HG03175 (cell line): Measurements from ENCODE around the gene AVPR1B.

Experiments
- ATAC-seq: cut with Tn5 transposase; IDR thresholded peaks from one replicate; pipeline ENCODE4 v1.9.1; 2021; ENCODE audit warnings: mild to moderate bottlenecking, moderate library complexity; ENCODE audit not compliant: unreplicated experiment

AVPR1B gene, protein sequence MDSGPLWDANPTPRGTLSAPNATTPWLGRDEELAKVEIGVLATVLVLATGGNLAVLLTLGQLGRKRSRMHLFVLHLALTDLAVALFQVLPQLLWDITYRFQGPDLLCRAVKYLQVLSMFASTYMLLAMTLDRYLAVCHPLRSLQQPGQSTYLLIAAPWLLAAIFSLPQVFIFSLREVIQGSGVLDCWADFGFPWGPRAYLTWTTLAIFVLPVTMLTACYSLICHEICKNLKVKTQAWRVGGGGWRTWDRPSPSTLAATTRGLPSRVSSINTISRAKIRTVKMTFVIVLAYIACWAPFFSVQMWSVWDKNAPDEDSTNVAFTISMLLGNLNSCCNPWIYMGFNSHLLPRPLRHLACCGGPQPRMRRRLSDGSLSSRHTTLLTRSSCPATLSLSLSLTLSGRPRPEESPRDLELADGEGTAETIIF

DNA sequence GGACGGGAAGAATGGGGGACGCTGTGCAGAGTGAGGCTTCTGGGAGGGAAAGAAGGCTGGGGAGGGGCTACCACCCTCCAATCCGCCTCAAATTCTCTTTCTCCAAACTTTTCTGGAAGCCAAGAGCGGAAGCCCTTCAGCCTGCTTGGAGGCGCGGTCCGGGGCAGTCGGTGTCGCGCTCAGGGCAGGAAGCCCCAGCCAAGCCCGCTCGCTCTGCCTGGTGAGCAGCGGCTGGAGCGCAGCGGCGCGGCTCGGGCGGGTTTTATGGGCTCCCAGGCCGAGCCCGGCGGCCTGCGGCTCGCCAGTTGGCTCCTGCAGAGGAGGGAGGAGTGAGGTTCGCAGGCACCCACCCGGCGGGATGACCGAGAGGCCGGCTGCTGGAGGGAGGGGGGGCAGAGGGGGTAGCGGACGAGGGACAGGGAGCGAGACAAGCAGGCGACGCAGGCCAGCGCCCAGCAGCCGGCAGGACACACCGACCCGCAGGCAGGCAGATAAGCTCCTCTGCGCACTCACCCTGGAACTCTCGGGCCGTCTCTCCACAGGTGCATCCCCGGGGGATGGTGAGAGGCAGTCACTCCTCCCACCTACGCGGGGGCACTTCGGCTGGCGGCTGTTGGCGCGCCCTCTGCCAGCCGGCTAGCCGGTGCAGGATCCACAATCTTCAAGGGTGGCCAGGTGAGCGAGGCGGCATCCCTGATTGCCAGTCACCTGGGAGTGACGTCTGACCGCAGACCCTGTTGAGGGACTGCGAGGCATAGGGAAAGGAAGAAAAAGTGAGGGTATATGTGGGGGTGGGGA is at the start of gene AVPR1B:
TSS of gene AVPR1B (minus strand) at position 238 of the 798 bp plus-strand sequence. CDS start 498 bp downstream, outside the sequence.
- no peak for ATAC-seq

DNA sequence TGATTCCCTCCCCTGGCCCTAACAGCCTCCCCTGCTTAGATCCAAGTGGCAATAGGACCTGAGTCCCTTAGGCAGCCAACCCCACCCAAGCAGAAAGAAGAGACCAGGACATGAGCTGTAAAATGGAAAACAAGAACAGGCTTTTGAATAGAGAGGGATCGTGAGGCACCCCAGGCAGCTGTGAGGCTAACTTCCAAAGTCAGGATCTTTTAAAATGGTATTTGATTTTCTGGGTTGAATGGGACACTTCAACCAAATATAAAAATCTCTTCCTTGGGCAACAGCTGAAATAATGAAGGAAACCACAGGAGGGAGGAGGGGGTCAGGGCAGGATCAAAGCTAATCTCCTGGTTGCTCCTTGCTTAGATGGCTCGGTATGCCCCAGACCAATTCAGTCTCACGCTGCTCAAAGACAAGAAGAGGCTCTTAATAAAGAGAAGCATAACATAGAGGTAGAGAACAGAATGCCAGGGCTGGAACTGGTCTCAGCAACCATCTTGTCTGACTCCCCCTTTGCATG is 28.6 kb upstream of the AVPR1B start:
- ATAC-seq = no peak

GRCh38 chr1:206144605-206145004 is 27.4 kb upstream of the AVPR1B start:
- ATAC-seq = no peak

- no peak for ATAC-seq
Observed at GRCh38 chr1:206143537-206144172, 26.5 kb upstream of the AVPR1B start.

DNA sequence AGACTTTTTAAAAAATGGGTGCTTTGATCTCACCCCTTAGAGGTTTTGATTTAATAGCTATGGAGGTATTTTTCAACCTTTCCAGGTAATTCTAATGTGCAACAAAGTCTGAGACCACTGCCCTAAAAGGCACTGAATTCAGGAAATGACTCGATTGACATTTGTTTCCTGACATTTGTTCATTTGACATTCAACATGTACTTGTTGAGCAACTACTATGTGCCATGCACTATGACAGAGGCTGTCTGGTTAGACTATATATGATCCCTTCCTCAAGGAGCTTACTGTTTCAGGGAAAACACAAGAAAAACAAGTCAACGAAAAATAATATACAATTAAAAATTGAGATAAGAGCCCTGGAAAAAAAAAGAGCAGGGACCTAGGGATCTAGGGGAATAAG is 25.6 kb upstream of the AVPR1B start:
- no peak for ATAC-seq

GRCh38 chr1:206142011-206142410 is 24.8 kb upstream of the AVPR1B start:
- ATAC-seq = no peak

- no peak for ATAC-seq
Observed at GRCh38 chr1:206136241-206136640, 19.1 kb upstream of the AVPR1B start.

DNA sequence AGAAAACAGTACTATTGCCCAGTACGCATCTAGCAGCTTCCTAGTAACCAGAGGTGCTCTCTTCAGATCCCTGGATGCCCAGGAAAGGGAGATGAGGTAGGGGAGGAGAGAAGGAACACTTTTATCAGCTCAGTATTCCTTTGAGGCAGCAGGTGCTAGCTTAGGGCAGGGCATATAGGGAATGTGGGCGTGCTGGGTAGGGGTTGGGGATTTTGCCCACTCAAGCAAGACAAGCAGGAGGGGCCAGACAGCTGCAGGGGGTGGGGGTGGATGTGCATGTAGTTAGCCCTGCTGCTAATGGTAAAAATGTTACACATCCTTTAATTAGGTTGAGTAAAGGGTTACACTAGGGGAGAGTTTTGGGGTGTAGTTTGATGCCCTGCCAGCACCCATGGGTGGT is 18.1 kb upstream of the AVPR1B start:
- no peak for ATAC-seq

- no peak for ATAC-seq
Observed at GRCh38 chr1:206133751-206134415, 16.7 kb upstream of the AVPR1B start.

- no peak for ATAC-seq
Observed at GRCh38 chr1:206131037-206131436, 13.8 kb upstream of the AVPR1B start.

DNA sequence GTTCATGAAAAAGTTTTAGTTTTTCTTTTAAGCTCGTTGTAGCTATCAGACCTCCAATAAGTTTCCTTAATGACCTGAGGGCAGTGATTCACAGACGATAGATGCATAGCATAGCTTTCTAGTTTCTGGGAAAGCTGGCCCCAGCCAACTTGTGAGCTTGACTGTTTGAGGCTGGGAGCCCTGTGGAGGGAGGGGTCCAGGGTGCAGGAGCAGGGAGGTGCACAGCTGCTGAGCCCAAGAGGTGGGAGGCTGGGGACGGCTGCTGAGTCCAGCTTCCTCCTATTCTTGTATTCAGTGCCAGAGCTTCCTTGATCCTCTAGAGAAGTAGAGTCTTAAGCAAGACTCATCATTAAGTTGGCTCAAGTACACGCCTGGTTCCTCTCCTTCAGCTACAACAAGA is 11.0 kb upstream of the AVPR1B start:
- ATAC-seq = no peak

DNA sequence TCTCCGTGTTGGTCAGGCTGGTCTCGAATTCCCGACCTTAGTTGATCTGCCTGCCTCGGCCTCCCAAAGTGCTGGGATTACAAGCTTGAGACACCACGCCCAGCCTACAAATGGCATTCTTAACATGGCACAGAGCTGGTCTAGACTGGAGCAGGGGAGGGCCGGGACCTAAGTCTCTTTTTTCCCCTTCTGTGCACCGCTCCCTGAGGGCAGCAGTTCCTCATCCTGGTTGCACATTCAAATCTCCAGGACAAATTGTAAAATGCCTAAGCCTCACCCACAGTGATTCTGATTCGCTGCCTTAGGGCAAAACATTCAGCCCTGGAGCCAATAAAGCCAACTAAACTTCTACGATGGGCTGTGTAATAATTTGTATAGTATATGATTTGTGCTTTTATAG is 10.1 kb upstream of the AVPR1B start:
- no peak for ATAC-seq

DNA sequence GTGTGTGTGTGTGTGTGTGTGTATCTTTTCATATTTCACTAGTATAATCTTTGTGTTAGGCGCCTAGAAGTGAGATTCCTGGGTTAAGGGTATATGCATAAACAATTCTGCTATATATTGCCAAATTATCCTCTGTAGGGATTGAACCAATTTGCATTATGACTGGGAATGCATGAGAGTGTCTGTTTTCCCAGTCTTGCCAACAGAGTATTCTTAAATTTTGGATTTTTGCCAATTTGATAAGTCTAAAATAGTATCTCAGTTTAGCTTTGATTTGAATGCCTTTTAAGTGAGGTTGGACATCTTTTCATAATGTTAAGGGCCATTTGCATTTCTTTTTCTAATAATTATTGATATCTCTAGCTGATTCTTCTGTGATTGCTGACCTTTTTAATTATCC is 8.2 kb upstream of the AVPR1B start:
- ATAC-seq = no peak

- no peak for ATAC-seq
Observed at GRCh38 chr1:206122686-206123085, 5.5 kb upstream of the AVPR1B start.

DNA sequence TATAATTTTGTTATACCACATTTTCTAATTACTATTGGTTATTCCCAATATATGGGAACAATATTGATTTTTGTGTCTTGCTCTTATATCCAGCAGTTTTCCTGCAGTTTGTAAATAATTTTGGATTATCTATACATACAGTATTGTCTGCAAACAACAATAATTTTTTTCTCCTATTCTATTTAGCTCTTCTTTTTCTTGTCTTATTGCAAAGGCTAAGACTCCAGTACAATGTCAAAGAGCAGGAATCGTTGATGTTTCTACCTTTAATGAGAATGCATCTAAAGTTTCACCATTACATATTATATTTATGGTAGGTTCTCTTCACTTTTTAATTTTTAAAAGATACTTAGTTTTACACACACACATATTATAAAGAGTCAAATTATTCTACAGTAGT is 4.1 kb upstream of the AVPR1B start:
- no peak for ATAC-seq

- ATAC-seq = no peak
Observed at GRCh38 chr1:206120406-206120805, 3.2 kb upstream of the AVPR1B start.

DNA sequence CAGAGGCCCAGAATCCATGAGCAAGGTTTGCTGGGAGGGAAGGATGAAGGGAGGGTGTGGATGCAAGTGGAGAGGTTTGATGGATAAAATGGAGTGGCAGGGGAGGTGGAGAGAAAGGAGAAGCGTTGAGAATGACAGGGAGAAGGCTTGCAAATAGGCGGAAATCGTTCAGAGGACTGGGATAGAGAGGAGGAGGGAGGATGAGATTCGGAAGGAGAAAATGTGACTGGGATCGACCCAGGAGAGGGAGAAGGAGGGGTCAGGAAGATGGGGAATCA is 376 bp downstream of the AVPR1B start:
- no peak for ATAC-seq

GRCh38 chr1:206116191-206116872 is 856 bp downstream of the AVPR1B start:
- no peak for ATAC-seq

DNA sequence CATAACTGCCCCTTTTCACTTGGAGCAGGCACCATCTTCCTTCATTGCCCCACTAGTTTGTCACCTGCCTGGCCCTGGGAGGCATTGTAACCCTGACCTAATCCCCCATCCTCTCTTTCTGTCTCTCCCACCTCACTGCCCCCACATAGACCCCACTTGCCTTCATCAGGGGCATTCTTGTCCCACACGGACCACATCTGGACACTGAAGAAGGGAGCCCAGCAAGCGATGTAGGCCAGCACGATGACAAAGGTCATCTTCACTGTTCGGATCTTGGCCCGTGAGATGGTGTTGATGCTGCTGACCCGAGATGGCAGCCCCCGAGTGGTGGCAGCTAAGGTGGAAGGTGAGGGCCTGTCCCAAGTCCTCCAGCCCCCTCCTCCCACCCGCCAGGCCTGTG is 1.4 kb downstream of the AVPR1B start:
- ATAC-seq = no peak
